Measurements from ENCODE around the gene DPF3. TPM values are rescaled to one million over a fixed set of nuclear protein-coding genes. Genes with fewer than 3 reads are reported as not detected.

Gene DPF3
- total RNA-seq, 1 donor from 2014 or later: 0.11 TPM

- H3K27ac ChIP-seq: no peak overlapping the region
- intact Hi-C loops (cut with DNase I): no loop called here
- TF ChIP-seq CTCF (IDR thresholded peaks at IDR 0.05): no peak
- H3K36me3 ChIP-seq: no peaks in the 10 kb centered on the region
- no peak for DNase-seq (ENCODE audit: low spot score in 2 of 2)
- H3K27me3 ChIP-seq: no peaks in the 10 kb centered on the region
- no peaks in the 10 kb centered on the region for H3K9me3 ChIP-seq
- no peak overlapping the region for H3K4me3 ChIP-seq
- peaks cover 5% of the 10 kb centered on the region in 2 donors for H3K4me1 ChIP-seq
Measured at GRCh38 chr14:72929316-72930080, 35.6 kb upstream of the DPF3 start.

- Histone ChIP-seq H3K36me3 (no peaks in the 10 kb centered on the region), H3K9me3 (no peaks in the 10 kb centered on the region), H3K4me1 (peaks cover 5% of the 10 kb centered on the region in 2 donors), H3K4me3 (no peak overlapping the region), H3K27ac (no peak overlapping the region), H3K27me3 (no peaks in the 10 kb centered on the region)
- intact Hi-C loops (cut with DNase I): no loop called here
- no peak for TF ChIP-seq CTCF (IDR thresholded peaks at IDR 0.05)
- no peak for DNase-seq (ENCODE audit: low spot score in 2 of 2)
Measured at GRCh38 chr14:72928872-72929271, 35.0 kb upstream of the DPF3 start.

- H3K4me3 ChIP-seq: peak within 1 kb of the TSS; percentile 60 to 91
- H3K27ac ChIP-seq: peak within 1 kb of the TSS; percentile 67 to 77
- H3K36me3 ChIP-seq: no peaks in the 10 kb centered on the region
- no peaks in the 10 kb centered on the region for H3K9me3 ChIP-seq
- intact Hi-C loops (cut with DNase I): loop anchor here (2.0 kb wide), 2 partner anchors 20 to 32 kb away; partner anchors contain the start of gene DPF3
- H3K27me3 ChIP-seq: no peaks in the 10 kb centered on the region
- no peak for TF ChIP-seq CTCF (IDR thresholded peaks at IDR 0.05)
- peak; percentile 92 to 98 for DNase-seq (ENCODE audit: low spot score in 2 of 2)
- H3K4me1 ChIP-seq: peaks cover 5% of the 10 kb centered on the region in 2 donors
Measured at GRCh38 chr14:72926292-72927028, 32.6 kb upstream of the DPF3 start, which contains the start of gene DCAF4. DCAF4 (plus strand) TSS chr14:72926464; CDS start chr14:72937979, 11,515 bp downstream.

- intact Hi-C loops (cut with DNase I): loop anchor here (2.0 kb wide), 2 partner anchors 19 to 31 kb away; partner anchors contain the start of gene DPF3
- H3K36me3 ChIP-seq: no peaks in the 10 kb centered on the region
- no peak for TF ChIP-seq CTCF (IDR thresholded peaks at IDR 0.05)
- no peaks in the 10 kb centered on the region for H3K27me3 ChIP-seq
- peak overlapping the region; percentile 60 to 91 for H3K4me3 ChIP-seq
- H3K9me3 ChIP-seq: no peaks in the 10 kb centered on the region
- DNase-seq (ENCODE audit: low spot score in 2 of 2): no peak
- H3K4me1 ChIP-seq: peaks cover 5% of the 10 kb centered on the region in 2 donors
- peak overlapping the region; percentile 67 to 71 for H3K27ac ChIP-seq
Measured at GRCh38 chr14:72925815-72926291, 32.0 kb upstream of the DPF3 start.

- Histone ChIP-seq H3K36me3 (no peaks in the 10 kb centered on the region), H3K27me3 (no peaks in the 10 kb centered on the region), H3K27ac (peak overlapping the region; percentile 67 to 71), H3K9me3 (no peaks in the 10 kb centered on the region), H3K4me3 (peak overlapping the region in 1 of 2 donors; percentile 91), H3K4me1 (peaks cover 5% of the 10 kb centered on the region in 2 donors)
- no peak for DNase-seq (ENCODE audit: low spot score in 2 of 2)
- intact Hi-C loops (cut with DNase I): no loop called here
- no peak for TF ChIP-seq CTCF (IDR thresholded peaks at IDR 0.05)
Measured at GRCh38 chr14:72925171-72925759, 31.4 kb upstream of the DPF3 start.

Measured in ascending aorta (tissue), 2 donors.